HG02571 (cell line): ENCODE measurements around the gene SIGLEC8.
"Not testable (repeated sequence)": the region's sequence is repeated elsewhere in the genome, so short reads cannot be mapped to it uniquely, and the experiment has no call there.

ENCODE experiments used
- ATAC-seq: cut with Tn5 transposase; IDR thresholded peaks from one replicate; pipeline ENCODE4 v1.9.1; 2021; ENCODE audit warnings: mild to moderate bottlenecking, moderate library complexity; ENCODE audit not compliant: unreplicated experiment

Gene SIGLEC8

GRCh38 chr19:51458051-51458645 is at the start of gene SIGLEC8:
TSS of gene SIGLEC8 (minus strand) at chr19:51458454. CDS start at chr19:51458387, 67 bp downstream.
- no peak for ATAC-seq

GRCh38 chr19:51507640-51508058 is 49.4 kb upstream of the SIGLEC8 start:
- ATAC-seq = no peak

- no peak for ATAC-seq
These were observed 48.9 kb upstream of the SIGLEC8 start for GRCh38 chr19:51507192-51507591.

GRCh38 chr19:51505904-51506303 is 47.6 kb upstream of the SIGLEC8 start:
- no peak for ATAC-seq

GRCh38 chr19:51503896-51504295 is 45.6 kb upstream of the SIGLEC8 start:
- no peak for ATAC-seq

- no peak for ATAC-seq
These were observed 45.1 kb upstream of the SIGLEC8 start for GRCh38 chr19:51503286-51503817.

GRCh38 chr19:51501594-51502263 is 43.5 kb upstream of the SIGLEC8 start, which contains the start of gene SIGLEC12:
TSS of gene SIGLEC12 (minus strand) at chr19:51501800. CDS start at chr19:51501733, 67 bp downstream.
- ATAC-seq = no peak

GRCh38 chr19:51500931-51501330 is 42.7 kb upstream of the SIGLEC8 start:
- ATAC-seq = not testable (repeated sequence)

- ATAC-seq = no peak
These were observed 39.4 kb upstream of the SIGLEC8 start for GRCh38 chr19:51497666-51498065.

- no peak for ATAC-seq
These were observed 35.5 kb upstream of the SIGLEC8 start for GRCh38 chr19:51493776-51494175.

GRCh38 chr19:51491586-51491985 is 33.3 kb upstream of the SIGLEC8 start:
- no peak for ATAC-seq

GRCh38 chr19:51490676-51491075 is 32.4 kb upstream of the SIGLEC8 start:
- no peak for ATAC-seq

GRCh38 chr19:51489113-51489512 is 30.9 kb upstream of the SIGLEC8 start:
- ATAC-seq = no peak

GRCh38 chr19:51488491-51488890 is 30.2 kb upstream of the SIGLEC8 start:
- ATAC-seq = no peak

GRCh38 chr19:51485960-51486660 is 27.9 kb upstream of the SIGLEC8 start:
- ATAC-seq = no peak

- ATAC-seq = no peak
These were observed 22.3 kb upstream of the SIGLEC8 start for GRCh38 chr19:51480590-51480989.

GRCh38 chr19:51479531-51480331 is 21.5 kb upstream of the SIGLEC8 start:
- ATAC-seq = no peak

GRCh38 chr19:51478381-51479234 is 20.4 kb upstream of the SIGLEC8 start, which contains the start of gene CEACAM18:
TSS of gene CEACAM18 (plus strand) at chr19:51478539.
- no peak for ATAC-seq

- ATAC-seq = no peak
These were observed 19.1 kb upstream of the SIGLEC8 start for GRCh38 chr19:51477344-51477743.

- no peak for ATAC-seq
These were observed 17.9 kb upstream of the SIGLEC8 start for GRCh38 chr19:51476164-51476563.
